ENCODE results near the gene LAMA3. TPM values are rescaled to one million over a fixed set of nuclear protein-coding genes. Genes with fewer than 3 reads are reported as not detected.
A peak's percentile ranks its signal among the peaks of the same experiment; 100 is the strongest.

The LAMA3 gene
- total and polyA plus RNA-seq, 9 donors: 2.9 to 44.9 (median 14.8) TPM

GRCh38 chr18:23977103-23977502 lies 287.9 kb downstream of the LAMA3 start:
- no peaks in the 10 kb centered on the region for H3K27me3 ChIP-seq
- intact Hi-C loops (cut with DNase I): no loop called here
- DNase-seq: no peak
- no peaks in the 10 kb centered on the region for H3K36me3 ChIP-seq
- TF ChIP-seq EP300 (IDR thresholded peaks at IDR 0.05) (no peak), POLR2A (IDR thresholded peaks at IDR 0.05) (no peak), CTCF (IDR thresholded peaks at IDR 0.05) (no peak)
- H3K9me3 ChIP-seq: no peaks in the 10 kb centered on the region
- H3K27ac ChIP-seq: no peak overlapping the region
- no peak overlapping the region for H3K4me3 ChIP-seq
- no peaks in the 10 kb centered on the region for H3K4me1 ChIP-seq (ENCODE audit: insufficient read depth)
- 96 to 97% (median 97%) methylated on average over 7 of the region's 7 CpGs for WGBS, 3 donors

DNA sequence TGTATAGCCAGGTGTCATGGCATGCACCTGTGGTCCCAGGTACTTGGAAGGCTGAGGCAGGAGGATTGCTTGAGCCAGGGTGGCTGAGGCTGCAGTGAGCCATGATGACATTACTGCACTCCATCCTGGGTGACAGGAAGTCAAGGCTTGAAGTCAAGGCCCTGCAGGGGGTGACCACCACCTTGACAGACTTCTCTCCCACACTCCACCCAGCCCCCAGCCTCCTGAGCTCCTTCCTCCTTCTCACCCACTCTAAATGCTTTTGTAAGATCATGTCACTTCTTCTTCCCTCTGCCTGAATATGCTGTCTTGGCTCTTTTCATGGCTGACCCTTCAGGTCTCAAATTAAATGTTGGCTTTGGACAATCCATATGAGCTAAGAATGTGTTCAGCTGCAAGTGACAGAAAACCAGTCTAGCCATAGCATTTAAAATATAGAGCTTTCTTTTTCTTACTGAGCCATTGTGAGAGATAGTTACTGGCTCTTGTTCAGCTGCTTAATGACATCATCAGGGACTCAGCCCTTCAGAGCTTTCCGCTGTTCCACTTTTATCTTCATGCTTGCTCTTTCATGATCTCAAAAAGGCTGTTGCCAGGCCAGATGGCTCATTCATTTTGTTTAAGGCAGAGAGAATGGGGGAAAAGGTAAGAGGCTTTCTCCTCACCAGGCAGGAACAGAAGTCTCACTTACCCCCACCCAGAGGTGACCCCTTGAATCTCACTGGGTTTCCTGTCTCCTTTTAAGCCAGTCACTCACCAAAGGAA lies 288.6 kb downstream of the LAMA3 start:
- Histone ChIP-seq H3K4me3 (no peak overlapping the region), H3K9me3 (no peaks in the 10 kb centered on the region), H3K27me3 (no peaks in the 10 kb centered on the region), H3K4me1 (ENCODE audit: insufficient read depth) (peaks cover 3% of the 10 kb centered on the region), H3K27ac (no peak overlapping the region), H3K36me3 (no peaks in the 10 kb centered on the region)
- 48 to 64% (median 51%) methylated on average over 1 of the region's 1 CpG for whole genome bisulfite sequencing, 3 donors
- DNase-seq: no peak
- intact Hi-C loops (cut with DNase I): no loop called here
- TF ChIP-seq POLR2A (IDR thresholded peaks at IDR 0.05) (no peak), EP300 (IDR thresholded peaks at IDR 0.05) (no peak), CTCF (IDR thresholded peaks at IDR 0.05) (no peak)

DNA sequence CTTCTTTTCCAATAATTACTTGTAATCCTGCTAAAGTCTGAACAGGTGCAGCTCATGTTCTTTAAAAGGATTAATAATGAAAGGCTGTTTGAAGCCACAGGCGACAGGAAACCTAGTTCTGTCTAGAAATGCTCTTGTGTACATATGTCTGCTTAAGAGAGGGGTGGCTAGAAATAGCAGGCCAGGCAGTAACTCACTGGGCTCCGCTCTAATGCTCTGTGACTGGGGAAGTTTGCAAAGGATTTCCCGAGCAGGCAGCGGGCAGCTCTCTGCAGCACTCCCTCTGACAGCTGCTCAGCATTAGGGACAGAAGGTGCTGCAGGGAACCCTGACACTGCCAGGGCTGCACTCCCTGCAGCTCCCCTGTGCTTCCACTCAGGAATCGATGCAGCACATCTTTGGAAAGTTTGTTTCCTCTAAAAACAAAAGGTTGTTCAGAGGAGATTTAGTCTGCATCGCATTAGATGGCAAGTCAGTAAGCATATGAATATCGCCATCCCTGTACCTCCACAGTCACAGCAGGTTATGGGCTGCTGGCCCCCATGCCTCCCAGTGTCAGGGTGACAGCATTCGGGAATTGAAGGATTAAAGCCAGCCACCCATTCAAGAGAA lies 292.2 kb downstream of the LAMA3 start:
- no peaks in the 10 kb centered on the region for H3K9me3 ChIP-seq
- H3K27me3 ChIP-seq: no peaks in the 10 kb centered on the region
- no peak for DNase-seq
- no peak overlapping the region for H3K27ac ChIP-seq
- no peaks in the 10 kb centered on the region for H3K36me3 ChIP-seq
- no peak overlapping the region for H3K4me3 ChIP-seq
- no peak for TF ChIP-seq CTCF (IDR thresholded peaks at IDR 0.05)
- TF ChIP-seq POLR2A (IDR thresholded peaks at IDR 0.05): no peak
- no peak for TF ChIP-seq EP300 (IDR thresholded peaks at IDR 0.05)
- WGBS, 3 donors: 69 to 90% (median 89%) methylated on average over 8 of the region's 8 CpGs
- intact Hi-C loops (cut with DNase I): no loop called here
- peaks cover 3% of the 10 kb centered on the region for H3K4me1 ChIP-seq (ENCODE audit: insufficient read depth)

- H3K36me3 ChIP-seq: no peaks in the 10 kb centered on the region
- intact Hi-C loops (cut with DNase I): no loop called here
- DNase-seq: peak; percentile 71 to 81 (median 79)
- H3K9me3 ChIP-seq: no peaks in the 10 kb centered on the region
- H3K4me1 ChIP-seq (ENCODE audit: insufficient read depth): peaks cover 3% of the 10 kb centered on the region
- no peaks in the 10 kb centered on the region for H3K27me3 ChIP-seq
- TF ChIP-seq CTCF (IDR thresholded peaks at IDR 0.05) (no peak), POLR2A (IDR thresholded peaks at IDR 0.05) (no peak), EP300 (IDR thresholded peaks at IDR 0.05) (no peak)
- H3K27ac ChIP-seq: no peak overlapping the region
- H3K4me3 ChIP-seq: no peak overlapping the region
- 19 to 24% (median 21%) methylated on average over 17 of the region's 17 CpGs for WGBS, 3 donors
These were observed 293.2 kb downstream of the LAMA3 start for GRCh38 chr18:23982155-23983079.
